CD4-positive, alpha-beta T cell treated with Interleukin-4 for 4 hours (primary cell): Measurements from ENCODE around the gene SNRNP200.

Experiments
- DNase-seq: peaks from one replicate; pipeline ENCODE4 v3.0.0-alpha.2; 2020

Gene SNRNP200

DNA sequence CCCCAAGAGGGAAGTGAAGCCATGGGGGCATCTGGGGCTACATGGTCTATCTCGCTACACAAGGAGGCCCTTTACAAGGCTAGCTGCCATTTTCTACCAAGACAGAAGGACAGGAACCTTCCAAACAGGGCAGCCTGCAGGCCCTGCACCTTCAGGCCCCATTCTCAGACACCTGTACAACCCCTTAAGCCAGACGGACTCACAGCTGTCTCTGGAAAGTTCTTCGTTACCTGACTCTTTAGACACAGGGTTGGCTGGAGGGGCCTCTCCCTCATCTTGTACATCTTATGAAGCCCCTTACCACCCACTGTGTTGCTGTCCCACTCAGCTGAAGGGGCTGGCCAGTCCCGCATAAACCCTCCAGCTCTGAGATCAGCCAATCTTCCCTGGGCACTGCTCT lies 56.7 kb downstream of the SNRNP200 start:
- DNase-seq = no peak

DNA sequence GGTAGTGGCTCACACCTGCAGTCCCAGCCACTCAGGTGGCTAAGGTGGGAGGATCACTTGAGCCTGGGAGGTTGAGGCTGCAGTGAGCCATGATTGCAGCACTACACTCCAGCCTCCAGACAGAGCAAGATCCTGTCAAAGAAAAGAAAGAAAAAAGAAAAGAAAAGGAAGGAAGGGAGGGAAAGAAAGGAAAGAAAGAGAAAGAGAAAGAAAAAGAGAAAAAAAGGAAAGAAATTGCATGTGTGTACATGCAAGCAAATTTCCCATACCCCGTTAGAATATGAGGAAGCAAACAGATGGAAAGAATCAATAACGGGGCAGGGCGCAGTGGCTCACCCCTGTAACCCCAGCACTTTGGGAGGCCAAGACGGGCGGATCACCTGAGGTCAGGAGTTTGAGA lies 57.5 kb downstream of the SNRNP200 start:
- DNase-seq = no peak

DNA sequence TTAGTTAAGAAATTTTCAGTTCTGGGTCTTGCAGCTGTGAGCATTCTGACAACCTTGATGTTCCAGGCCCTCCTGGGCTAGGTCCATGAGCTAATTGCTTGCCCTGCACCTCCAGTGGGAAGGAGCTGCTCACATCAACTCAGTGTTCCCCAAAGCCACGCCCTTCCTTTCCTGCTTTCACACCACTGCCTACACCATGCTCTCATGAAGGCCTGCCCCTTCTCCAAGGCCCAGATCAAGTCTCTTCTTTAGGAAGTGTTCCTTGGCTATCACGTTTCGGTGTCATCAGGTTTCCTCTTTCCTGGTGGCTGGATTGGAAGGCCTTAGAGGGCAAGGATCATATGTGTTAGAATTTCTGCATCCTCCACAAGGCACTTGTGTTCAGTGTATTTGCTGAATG lies 58.3 kb downstream of the SNRNP200 start:
- no peak for DNase-seq

DNA sequence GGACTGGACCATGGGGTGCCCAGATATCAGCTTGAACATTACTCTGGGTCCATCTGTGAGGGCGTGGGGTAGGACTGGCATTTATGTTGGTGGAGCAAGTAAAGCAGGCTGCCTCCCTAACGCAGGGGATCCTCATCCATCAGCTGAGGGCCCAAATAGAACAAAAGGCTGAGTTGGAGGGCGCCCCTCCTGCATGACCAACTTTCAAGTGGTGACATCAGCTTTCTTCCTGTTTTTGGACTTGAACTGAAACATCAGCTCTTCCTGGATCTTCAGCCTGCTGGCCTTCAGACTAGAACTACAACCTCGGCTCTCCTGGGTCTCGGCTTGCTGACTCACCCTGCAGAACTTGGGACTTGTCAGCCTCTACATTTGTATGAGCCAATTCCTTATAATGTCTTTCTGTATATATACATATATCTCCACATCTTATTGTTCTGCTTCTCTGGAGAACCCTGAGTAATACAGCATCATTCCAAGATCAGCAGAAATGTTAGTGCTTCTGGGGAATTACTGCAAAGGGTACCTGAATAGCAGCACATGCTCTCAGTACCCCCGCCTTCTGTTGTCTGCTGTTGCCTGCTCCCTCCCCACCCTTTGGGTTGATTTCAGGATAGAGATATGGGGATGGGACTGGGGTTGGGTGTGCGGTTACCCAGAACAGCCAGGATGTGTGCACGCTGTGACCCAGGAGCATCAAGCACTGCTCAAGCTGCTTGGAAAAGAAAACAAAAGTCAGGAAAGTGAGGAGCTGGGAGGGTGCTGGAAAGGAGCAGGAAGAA lies 59.5 kb downstream of the SNRNP200 start:
- peak; percentile 22 for DNase-seq

DNA sequence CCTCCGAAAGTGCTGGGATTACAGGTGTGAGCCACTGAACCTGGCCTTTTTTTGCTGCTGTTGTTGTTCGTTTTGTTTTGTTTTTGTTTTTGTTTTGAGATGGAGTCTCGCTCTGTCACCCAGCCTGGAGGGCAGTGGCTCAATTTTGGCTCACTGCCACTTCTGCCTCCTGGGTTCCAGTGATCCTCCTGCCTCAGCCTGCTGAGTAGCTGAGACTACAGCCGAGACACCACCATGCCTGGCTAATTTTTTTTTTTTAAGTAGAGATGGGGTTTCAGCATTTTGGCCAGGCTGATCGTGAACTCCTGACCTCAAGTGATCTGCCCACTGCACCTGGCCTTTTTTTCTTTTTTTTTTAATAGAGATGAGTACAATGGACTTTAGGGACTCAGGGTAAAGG lies 61.5 kb downstream of the SNRNP200 start:
- DNase-seq = no peak

DNA sequence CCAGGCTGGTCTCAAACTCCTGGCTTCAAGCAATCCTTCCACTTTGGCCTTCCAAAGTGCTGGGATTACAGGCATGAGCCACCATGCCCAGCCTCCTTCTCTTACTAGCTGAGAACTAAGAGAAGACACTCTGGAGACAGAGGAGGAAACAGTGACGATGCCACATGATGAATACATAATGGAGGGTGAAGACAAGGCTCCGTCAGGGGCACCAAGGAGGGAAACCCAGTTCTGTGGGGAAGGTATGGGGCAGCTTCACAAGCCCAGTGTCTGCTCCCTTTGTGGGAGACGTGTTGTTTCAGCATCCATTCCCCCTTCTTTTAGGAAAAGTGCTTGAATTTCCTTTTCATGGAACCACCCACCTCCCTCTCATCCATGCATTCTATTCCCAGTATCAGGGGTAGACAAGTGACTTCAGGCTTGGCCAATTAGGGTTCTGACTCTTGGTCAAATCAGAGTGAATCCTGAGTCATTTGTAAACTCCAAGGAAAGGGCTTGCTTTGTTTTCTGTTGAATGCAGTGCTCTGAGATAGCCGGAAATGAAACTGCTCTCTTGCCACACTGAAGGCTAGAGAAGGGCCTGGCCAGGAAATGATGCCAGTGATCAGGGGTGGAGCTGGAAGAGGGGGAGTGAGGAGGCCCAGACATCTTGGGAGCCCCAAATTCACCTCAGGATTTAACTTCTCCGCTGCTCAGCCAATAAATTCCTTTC lies 63.3 kb downstream of the SNRNP200 start:
- DNase-seq = peak; percentile 65

DNA sequence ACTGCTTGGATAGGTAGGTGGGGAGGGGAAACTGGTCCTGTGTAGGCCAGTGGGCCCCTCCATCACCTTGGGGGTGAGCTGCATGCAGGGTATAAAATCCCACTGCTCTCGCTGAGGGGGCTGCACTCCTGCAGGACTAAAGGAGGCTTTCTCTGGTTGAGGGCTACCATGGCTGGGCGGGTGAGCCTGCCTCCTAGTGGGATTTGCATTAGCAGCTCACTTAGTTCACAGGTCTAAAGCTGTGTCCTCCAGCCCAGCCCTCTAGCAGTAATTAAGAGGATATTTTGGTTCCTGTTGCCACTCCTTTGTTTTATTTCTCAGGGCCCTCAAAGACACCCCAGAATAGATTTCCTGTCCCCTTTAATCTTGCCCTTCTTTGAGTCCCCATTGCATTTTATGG lies 64.1 kb downstream of the SNRNP200 start:
- no peak for DNase-seq

DNA sequence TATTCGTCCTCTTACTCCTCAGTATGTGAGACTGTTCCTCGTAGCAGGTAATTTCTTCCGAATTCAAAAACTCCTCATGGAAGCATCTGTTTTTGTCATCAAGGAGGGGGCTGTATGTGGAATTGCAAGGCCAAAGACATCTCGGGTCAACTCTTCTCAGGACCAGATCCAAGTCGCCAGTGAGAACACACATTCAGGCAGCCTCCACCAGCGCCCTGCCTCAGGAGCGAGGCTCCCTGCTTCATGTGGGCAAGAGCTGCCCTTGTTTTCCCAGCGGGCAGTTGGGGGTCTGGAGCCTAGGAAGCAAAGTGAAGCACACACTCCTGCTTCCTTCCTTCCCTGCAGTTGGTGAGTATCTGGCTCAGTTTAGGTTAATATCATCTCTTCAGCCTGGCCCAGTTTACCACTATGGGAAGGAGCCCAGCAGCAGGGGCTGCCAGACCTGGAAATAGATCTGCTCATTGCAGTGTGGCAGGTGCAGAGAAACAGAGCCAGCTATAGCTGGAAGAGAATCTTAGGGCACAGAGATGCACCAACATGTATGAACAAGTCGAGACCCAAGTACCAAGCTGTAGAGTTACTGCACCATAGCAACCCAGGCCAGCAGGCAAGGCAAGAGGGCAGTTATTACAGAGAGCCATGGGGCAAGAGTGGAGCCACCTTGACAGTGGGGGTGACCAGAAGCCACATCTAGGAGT lies 64.9 kb downstream of the SNRNP200 start:
- no peak for DNase-seq

DNA sequence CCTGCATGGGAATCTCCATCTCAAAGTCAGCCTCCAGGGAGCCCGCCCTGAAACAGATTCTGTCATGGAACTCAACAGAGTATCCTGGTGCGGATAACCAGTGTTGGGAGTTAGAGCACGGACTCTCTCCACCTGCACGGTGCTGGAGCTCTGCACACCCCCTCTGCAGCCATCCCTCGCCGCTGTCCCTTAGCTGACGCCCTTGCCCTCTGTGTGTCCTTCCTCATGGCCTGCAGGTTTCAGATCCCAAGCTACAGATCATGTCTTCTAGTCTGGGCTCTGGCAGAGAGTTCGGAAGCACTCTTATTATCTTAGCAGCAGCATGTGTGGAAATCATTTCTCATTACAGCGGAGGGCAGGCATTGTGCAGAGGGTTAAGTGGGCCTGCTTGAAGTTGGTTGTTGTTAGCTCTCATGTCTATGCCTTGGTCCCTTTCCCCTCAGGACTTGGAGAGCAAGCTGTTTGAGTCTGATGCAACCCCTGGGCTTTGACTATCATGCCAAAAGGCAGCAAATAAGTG lies 65.5 kb downstream of the SNRNP200 start:
- DNase-seq = no peak

DNA sequence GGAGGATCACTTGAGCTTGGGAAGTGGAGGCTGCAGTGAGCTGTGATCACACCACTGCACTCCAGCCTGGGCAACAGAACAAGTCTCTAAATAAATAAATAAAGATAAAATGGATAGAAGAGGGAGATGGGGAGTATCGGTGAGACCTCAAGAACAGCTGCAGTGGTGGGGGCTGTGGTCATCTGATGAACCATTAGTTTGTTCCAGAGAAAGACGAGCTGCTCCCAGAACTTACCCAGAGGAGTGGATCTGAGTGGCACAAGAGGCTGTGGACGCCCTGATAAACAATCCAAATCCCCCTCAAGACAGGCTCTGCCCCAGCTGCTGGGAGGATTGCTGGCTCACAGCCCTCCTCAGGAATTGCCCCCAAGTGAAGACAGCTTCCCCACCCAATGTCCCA lies 66.3 kb downstream of the SNRNP200 start:
- DNase-seq = no peak

DNA sequence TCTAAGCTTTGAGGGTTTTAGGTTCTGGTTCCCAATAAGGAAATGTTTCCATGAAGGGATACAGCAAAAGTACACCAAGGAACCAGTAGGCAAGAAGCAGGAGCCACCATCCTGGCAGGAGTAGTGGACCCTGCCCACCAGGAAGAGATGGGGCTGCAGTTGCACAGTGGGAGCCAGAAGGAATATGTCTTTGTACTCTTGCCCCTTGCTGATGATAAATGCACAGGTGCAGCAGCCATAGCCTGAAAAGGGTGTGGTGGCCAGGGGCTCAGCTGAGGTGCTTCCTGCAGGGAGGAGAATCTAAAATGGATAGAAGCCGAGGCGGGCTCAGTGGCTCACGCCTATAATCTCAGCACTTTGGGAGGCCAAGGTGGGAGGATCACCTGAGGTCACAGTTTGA lies 67.1 kb downstream of the SNRNP200 start:
- no peak for DNase-seq

DNA sequence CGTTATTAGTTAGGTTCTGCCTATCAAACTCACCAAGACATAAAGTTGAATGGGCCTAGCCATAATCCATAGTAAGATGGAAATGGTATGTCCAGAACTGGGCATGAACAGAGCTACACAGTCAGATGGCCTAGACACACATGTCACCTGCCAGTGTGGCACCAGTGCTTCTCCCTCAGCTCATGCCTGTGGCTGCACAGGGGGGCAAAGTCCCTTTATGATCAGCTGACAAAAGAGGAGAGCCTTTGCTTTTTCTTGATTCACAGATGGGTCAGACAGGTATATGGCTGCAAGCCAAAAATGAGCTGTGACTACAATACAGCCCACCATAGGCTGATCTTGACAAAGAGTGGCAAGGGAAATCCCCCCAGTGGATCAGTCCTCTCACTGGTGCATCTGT lies 68.5 kb downstream of the SNRNP200 start:
- DNase-seq = no peak

DNA sequence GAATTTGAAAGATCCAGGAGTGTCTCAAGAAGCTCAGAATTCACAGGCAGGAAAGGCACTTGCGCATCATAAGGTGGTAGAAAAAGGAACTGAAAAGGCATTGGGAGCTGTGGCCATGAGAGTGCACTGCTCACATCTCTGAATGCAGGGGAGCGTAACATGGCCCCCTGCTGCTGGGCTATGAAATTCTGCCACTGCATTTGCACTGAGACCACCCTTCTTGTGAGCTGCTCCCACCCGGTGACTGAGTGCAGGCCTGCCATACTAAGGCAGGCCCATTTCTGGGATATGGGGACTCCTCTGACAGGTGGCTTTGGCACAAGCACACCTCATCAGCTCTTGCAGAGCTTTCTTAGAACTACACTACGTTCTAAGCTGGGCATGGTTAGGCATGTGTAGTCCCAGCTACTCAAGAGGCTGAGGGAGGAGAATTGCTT lies 71.4 kb downstream of the SNRNP200 start:
- DNase-seq = no peak

DNA sequence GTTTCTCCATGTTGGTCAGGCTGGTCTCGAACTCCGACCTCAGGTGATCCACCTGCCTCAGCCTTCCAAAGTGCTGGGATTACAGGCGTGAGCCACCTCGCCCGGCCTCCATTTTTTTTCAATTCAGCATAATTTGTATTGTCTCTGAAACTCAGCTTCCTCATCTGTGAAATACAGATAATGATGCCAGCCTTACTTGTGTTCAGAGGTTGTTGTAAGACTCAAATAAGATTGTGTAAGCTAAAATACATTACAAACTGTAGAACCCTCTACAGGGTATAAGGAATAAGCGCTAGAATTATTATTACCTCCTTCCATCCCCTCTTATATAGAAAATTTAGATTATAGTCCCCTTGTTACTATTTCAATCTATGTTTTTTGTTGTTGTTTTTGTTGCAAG lies 71.9 kb downstream of the SNRNP200 start:
- DNase-seq = no peak

DNA sequence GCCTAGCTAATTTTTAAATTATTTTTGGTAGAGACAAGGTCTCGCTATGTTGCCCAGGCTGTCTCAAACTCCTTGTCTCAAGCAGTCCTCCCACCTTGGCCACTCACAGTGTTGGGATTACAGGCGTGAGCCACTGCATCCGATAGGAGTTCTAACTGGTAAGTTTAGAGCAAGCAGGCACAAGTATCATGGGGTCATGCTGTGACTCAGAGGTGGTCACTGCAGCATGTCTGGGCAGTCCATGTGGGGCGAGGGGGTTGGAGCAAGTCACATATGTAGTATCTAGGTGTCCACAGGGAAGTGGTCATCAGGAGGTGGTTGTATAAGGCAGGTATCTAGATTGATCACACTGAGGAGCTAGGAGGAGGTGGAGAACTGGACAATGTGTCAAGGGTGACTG lies 74.0 kb downstream of the SNRNP200 start:
- DNase-seq = no peak

DNA sequence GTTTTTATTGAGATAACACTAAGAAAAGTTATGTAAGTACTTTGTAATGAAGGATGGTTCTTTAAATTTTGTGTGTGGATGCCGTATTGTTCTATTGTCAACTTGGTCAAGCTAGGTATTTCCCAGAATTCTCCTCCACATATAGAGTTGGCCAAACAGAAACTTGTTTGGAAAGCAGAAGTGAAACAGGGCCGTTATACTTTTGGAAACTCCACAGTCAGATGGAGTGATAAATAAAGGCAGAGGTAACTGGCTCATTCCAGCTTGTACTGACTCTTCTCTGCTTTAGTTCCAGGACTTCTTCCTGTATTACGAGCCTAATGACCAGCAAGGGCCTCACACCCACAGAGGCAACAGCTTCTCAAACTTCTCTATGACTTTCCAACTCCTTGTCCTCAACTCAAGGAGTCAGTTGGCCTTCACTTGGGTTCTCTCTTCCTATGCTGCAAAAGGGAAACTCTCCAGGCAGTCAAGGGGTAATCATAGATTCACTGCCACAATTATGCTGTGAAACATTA lies 80.3 kb downstream of the SNRNP200 start:
- no peak for DNase-seq
